ENCODE data around the gene DIS3L2.

DIS3L2 gene

GRCh38 chr2:232174662-232175061 lies 213.1 kb downstream of the DIS3L2 start:
- TF ChIP-seq FOXP2 (optimal IDR thresholded peaks at IDR 0.05; ENCODE audit: borderline replicate concordance, extremely low read depth, extremely low read length, insufficient read depth) (no peak), TAF1 (IDR thresholded peaks at IDR 0.05; ENCODE audit: borderline replicate concordance, insufficient read depth, low read length) (no peak), POLR2AphosphoS5 (IDR thresholded peaks at IDR 0.05; ENCODE audit: low read depth, low read length) (no peak), SIN3A (IDR thresholded peaks at IDR 0.05; ENCODE audit: borderline replicate concordance, insufficient read depth, low read length) (no peak)
- TF ChIP-seq, protein P1, sequence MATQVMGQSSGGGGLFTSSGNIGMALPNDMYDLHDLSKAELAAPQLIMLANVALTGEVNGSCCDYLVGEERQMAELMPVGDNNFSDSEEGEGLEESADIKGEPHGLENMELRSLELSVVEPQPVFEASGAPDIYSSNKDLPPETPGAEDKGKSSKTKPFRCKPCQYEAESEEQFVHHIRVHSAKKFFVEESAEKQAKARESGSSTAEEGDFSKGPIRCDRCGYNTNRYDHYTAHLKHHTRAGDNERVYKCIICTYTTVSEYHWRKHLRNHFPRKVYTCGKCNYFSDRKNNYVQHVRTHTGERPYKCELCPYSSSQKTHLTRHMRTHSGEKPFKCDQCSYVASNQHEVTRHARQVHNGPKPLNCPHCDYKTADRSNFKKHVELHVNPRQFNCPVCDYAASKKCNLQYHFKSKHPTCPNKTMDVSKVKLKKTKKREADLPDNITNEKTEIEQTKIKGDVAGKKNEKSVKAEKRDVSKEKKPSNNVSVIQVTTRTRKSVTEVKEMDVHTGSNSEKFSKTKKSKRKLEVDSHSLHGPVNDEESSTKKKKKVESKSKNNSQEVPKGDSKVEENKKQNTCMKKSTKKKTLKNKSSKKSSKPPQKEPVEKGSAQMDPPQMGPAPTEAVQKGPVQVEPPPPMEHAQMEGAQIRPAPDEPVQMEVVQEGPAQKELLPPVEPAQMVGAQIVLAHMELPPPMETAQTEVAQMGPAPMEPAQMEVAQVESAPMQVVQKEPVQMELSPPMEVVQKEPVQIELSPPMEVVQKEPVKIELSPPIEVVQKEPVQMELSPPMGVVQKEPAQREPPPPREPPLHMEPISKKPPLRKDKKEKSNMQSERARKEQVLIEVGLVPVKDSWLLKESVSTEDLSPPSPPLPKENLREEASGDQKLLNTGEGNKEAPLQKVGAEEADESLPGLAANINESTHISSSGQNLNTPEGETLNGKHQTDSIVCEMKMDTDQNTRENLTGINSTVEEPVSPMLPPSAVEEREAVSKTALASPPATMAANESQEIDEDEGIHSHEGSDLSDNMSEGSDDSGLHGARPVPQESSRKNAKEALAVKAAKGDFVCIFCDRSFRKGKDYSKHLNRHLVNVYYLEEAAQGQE (IDR thresholded peaks at IDR 0.05; ENCODE audit: insufficient read depth in 1 of 2, low read depth in 2 of 2, low read length in 2 of 2), result no peak

- TF ChIP-seq SIN3A (IDR thresholded peaks at IDR 0.05; ENCODE audit: borderline replicate concordance, insufficient read depth, low read length), result no peak
- TF ChIP-seq, protein P1 (IDR thresholded peaks at IDR 0.05; ENCODE audit: insufficient read depth in 1 of 2, low read depth in 2 of 2, low read length in 2 of 2), result no peak
- no peak for TF ChIP-seq POLR2AphosphoS5 (IDR thresholded peaks at IDR 0.05; ENCODE audit: low read depth, low read length)
- TF ChIP-seq FOXP2 (optimal IDR thresholded peaks at IDR 0.05; ENCODE audit: borderline replicate concordance, extremely low read depth, extremely low read length, insufficient read depth), result no peak
- no peak for TF ChIP-seq TAF1 (IDR thresholded peaks at IDR 0.05; ENCODE audit: borderline replicate concordance, insufficient read depth, low read length)
Observed at GRCh38 chr2:232183279-232183678, 221.8 kb downstream of the DIS3L2 start.

GRCh38 chr2:232184346-232184745 lies 222.8 kb downstream of the DIS3L2 start:
- TF ChIP-seq POLR2AphosphoS5 (IDR thresholded peaks at IDR 0.05; ENCODE audit: low read depth, low read length), result no peak
- TF ChIP-seq FOXP2 (optimal IDR thresholded peaks at IDR 0.05; ENCODE audit: borderline replicate concordance, extremely low read depth, extremely low read length, insufficient read depth), result no peak
- TF ChIP-seq TAF1 (IDR thresholded peaks at IDR 0.05; ENCODE audit: borderline replicate concordance, insufficient read depth, low read length), result no peak

DNA sequence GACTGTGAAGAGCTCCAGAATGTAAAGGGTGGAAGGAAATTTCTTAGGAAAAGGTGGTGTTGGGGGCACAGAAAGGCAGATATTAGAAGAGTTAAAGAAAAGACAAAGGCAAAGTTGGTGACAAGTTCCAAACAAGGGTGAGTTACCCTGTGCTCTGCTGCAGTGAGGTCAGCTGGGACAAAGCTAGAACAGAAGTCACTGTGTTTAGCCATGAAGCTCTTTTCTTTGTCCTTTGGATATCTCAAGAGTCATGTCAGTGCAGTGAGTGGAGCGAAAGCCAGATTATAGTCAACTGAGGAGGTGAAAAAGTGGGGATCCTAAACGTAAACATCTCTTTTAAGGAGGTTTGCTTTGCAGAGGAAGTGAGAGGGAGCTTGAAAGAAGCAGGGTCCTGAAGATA lies 229.3 kb downstream of the DIS3L2 start:
- TF ChIP-seq, protein P1 (IDR thresholded peaks at IDR 0.05; ENCODE audit: insufficient read depth in 1 of 2, low read depth in 2 of 2, low read length in 2 of 2), result no peak
- TF ChIP-seq FOXP2 (optimal IDR thresholded peaks at IDR 0.05; ENCODE audit: borderline replicate concordance, extremely low read depth, extremely low read length, insufficient read depth) (no peak), TAF1 (IDR thresholded peaks at IDR 0.05; ENCODE audit: borderline replicate concordance, insufficient read depth, low read length) (no peak), POLR2AphosphoS5 (IDR thresholded peaks at IDR 0.05; ENCODE audit: low read depth, low read length) (no peak), SIN3A (IDR thresholded peaks at IDR 0.05; ENCODE audit: borderline replicate concordance, insufficient read depth, low read length) (no peak)

DNA sequence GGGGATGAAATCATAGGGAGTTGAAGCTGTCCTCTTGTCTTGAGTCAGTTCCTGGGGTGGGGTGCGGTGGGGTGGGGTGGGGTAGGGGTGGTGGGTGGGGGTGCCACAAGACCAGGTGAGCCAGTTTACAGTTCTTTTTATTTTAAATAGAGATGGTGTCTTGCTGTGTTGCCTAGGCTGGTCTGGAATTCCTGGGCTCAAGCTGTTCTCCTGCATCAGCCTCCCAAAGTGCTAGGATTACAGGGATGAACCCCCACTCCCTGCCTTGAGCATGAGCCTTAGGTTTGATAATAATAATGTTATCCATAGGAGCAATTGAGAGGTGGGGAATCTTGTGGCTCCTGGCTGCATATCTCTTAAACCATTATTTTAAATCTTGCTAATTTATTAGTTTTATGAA lies 234.0 kb downstream of the DIS3L2 start:
- TF ChIP-seq SIN3A (IDR thresholded peaks at IDR 0.05; ENCODE audit: borderline replicate concordance, insufficient read depth, low read length), result no peak
- TF ChIP-seq, protein P1 (IDR thresholded peaks at IDR 0.05; ENCODE audit: insufficient read depth in 1 of 2, low read depth in 2 of 2, low read length in 2 of 2), result no peak
- TF ChIP-seq POLR2AphosphoS5 (IDR thresholded peaks at IDR 0.05; ENCODE audit: low read depth, low read length), result no peak
- no peak for TF ChIP-seq TAF1 (IDR thresholded peaks at IDR 0.05; ENCODE audit: borderline replicate concordance, insufficient read depth, low read length)
- TF ChIP-seq FOXP2 (optimal IDR thresholded peaks at IDR 0.05; ENCODE audit: borderline replicate concordance, extremely low read depth, extremely low read length, insufficient read depth), result no peak

All from PFSK-1 (cell line).